Pancreas (tissue), 10 donors: ENCODE data around the gene MRM1. TPM values are rescaled to one million over a fixed set of nuclear protein-coding genes. Genes with fewer than 3 reads are reported as not detected.

Source experiments
- ATAC-seq, 4 donors: fragments of 200-7000 bp; cut with Tn5 transposase; one replicate each; pipeline versions ENCODE4 v1.8.0 to v1.9.1; 2020; ENCODE audit warnings: mild to moderate bottlenecking in 4 of 4, moderate library complexity in 4 of 4
- DNase-seq, 6 donors: peaks; one replicate each; pipeline ENCODE4 v3.0.0-alpha.2; 2020
- FAIRE-seq: peaks from 2 replicates; lab custom pipeline; 2012; peaks lifted over from hg19 to GRCh38; lab: Jason Lieb, UNC
- H3K27ac ChIP-seq, 4 donors: fragments of 200-600 bp; sonication (generic); 1 replicate in 3 of 4; 2 replicates in 1 of 4; pipeline versions ENCODE4 v1.5.0 to v1.8.0; 2020
- H3K27me3 ChIP-seq, 4 donors: fragments of 200-600 bp; one replicate each; pipeline ENCODE4 v1.8.0; 2021
- H3K36me3 ChIP-seq, 3 donors: fragments of 200-600 bp; sonication (generic) in 1 of 3; one replicate each; pipeline versions ENCODE4 v1.5.0 to v1.8.0; 2020 to 2021
- H3K4me1 ChIP-seq, 3 donors: fragments of 200-600 bp; one replicate each; pipeline ENCODE4 v1.8.0; 2021
- H3K4me3 ChIP-seq, 4 donors: fragments of 200-600 bp; sonication (generic) in 2 of 4; one replicate each; pipeline versions ENCODE4 v1.5.0 to v1.8.0; 2020 to 2021
- H3K9me3 ChIP-seq, 4 donors: fragments of 200-600 bp; one replicate each; pipeline ENCODE4 v1.8.0; 2021
- WGBS, 2 donors: extraction: QIAGEN DNeasy Blood & Tissue Kit; methylation state at CpG; one replicate each; pipeline ENCODE4 v1.1.7; 2013; 5-methylcytosine and 5-hydroxymethylcytosine counted together
- intact Hi-C, 3 donors: fragments of 100-400 bp; cut with DNase I; formaldehyde crosslinking; loops; one replicate each; pipeline versions ENCODE4 v1.11.1 to v1.14.2; 2022
- polyA plus RNA-seq, 2 donors: library from polyadenylated mRNA; stranded (reverse); fragments of 200-250 nt; gene quantifications; one replicate each; pipeline ENCODE4 v1.2.3, GENCODE V29; 2013
- total RNA-seq, 6 donors: library from RNA; stranded (reverse); fragmentation: NEBNext Ultra II Directional in 4 of 6; extraction: Animal tissue kit (Norgen Biotek cat#: 25700) in 4 of 6; gene quantifications; one replicate each; pipeline versions ENCODE4 v1.2.1 to v1.2.4, GENCODE V29; 2021 to 2023
- TF ChIP-seq, protein P1 (sequence below), 4 donors: fragments of 200-600 bp; sonication (generic) in 3 of 4; IDR thresholded peaks; one replicate each; pipeline versions ENCODE4 v1.5.0 to v1.8.0; 2021; ENCODE audit warnings: antibody characterized with exemption in 4 of 4
- donor health status: healthy with polysubstance abuse.
- donor health status: DM: no; HTN: no; CAD: no; lungs with moderate emphysema.
- donor health status: DM: no; HTN: no; CAD: no.
- donor health status: control.
- donor health status: control.
- donor health status: Bipolar disorder and iron deficiency.
- donor health status: DM: yes; HTN: yes; CAD: no.
- donor health status: DM: no; HTN: no; CAD: no.
- donor health status: DM: no; HTN: no; CAD: no.
- donor health status: DM: yes; HTN: yes; CAD: no.

MRM1 gene, protein sequence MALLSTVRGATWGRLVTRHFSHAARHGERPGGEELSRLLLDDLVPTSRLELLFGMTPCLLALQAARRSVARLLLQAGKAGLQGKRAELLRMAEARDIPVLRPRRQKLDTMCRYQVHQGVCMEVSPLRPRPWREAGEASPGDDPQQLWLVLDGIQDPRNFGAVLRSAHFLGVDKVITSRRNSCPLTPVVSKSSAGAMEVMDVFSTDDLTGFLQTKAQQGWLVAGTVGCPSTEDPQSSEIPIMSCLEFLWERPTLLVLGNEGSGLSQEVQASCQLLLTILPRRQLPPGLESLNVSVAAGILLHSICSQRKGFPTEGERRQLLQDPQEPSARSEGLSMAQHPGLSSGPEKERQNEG
- total RNA-seq (1 to 10 TPM; 2.5 to 5.0 (median 4.4) TPM), polyA plus RNA-seq (1 to 10 TPM; 5.0 to 7.5 TPM)

- Histone ChIP-seq H3K9me3 (no peaks in the 10 kb centered on the region), H3K36me3 (no peaks in the 10 kb centered on the region), H3K4me1 (peaks cover 0 to 15% (median 3%) of the 10 kb centered on the region in 3 donors), H3K27ac (peak within 1 kb of the TSS; percentile 56 to 82 (median 78)), H3K27me3 (no peaks in the 10 kb centered on the region), H3K4me3 (peak within 1 kb of the TSS; percentile 86 to 96 (median 92))
- TF ChIP-seq, protein P1, sequence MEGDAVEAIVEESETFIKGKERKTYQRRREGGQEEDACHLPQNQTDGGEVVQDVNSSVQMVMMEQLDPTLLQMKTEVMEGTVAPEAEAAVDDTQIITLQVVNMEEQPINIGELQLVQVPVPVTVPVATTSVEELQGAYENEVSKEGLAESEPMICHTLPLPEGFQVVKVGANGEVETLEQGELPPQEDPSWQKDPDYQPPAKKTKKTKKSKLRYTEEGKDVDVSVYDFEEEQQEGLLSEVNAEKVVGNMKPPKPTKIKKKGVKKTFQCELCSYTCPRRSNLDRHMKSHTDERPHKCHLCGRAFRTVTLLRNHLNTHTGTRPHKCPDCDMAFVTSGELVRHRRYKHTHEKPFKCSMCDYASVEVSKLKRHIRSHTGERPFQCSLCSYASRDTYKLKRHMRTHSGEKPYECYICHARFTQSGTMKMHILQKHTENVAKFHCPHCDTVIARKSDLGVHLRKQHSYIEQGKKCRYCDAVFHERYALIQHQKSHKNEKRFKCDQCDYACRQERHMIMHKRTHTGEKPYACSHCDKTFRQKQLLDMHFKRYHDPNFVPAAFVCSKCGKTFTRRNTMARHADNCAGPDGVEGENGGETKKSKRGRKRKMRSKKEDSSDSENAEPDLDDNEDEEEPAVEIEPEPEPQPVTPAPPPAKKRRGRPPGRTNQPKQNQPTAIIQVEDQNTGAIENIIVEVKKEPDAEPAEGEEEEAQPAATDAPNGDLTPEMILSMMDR (IDR thresholded peaks at IDR 0.05), result no peak
- WGBS, 2 donors, result 0 to 1% methylated on average over 50 to 60 of the region's 60 CpGs
- peak; percentile 94 to 99 (median 96) for DNase-seq
- ATAC-seq, result peak; percentile 94 to 97 (median 96)
- FAIRE-seq, result no peak
- intact Hi-C loops, result no loop called here
These were observed at the start of gene MRM1 for GRCh38 chr17:36601303-36602029. MRM1 (plus strand) TSS chr17:36601583; CDS start chr17:36601811, 228 bp downstream.

DNA sequence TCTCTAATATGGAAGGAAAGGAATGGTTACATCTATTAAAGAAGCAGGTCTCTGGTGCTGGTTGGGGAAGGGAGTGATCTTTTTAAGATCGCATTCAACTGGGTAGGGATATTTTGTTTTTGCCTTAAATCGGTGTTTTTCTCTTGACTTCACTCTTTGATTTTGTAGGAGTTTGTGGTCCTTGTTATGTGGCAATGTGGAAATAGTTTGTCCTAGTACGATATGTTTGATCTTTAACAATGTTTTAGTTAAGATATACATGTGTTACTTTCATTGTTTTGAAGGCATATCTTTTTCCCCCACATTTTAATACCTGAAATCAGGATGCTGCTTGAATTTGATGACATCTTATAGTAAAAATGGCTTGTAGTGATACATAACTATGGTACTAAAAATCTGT is 47.9 kb upstream of the MRM1 start:
- Histone ChIP-seq H3K4me1 (peaks cover 5 to 13% (median 10%) of the 10 kb centered on the region in 3 donors), H3K4me3 (no peak overlapping the region), H3K36me3 (peaks cover 0 to 22% (median 6%) of the 10 kb centered on the region in 3 donors), H3K27me3 (no peaks in the 10 kb centered on the region), H3K27ac (no peak overlapping the region), H3K9me3 (no peaks in the 10 kb centered on the region)
- FAIRE-seq (no peak), DNase-seq (no peak), ATAC-seq (no peak)
- WGBS, 2 donors, result 72 to 75% methylated on average over 3 of the region's 3 CpGs
- intact Hi-C loops, result no loop called here
- TF ChIP-seq, protein P1 (IDR thresholded peaks at IDR 0.05), result no peak

GRCh38 chr17:36566081-36566480 is 35.3 kb upstream of the MRM1 start:
- TF ChIP-seq, protein P1 (IDR thresholded peaks at IDR 0.05), result no peak
- Histone ChIP-seq H3K4me3 (no peak overlapping the region), H3K4me1 (no peaks in the 10 kb centered on the region), H3K36me3 (peaks cover 0 to 56% (median 11%) of the 10 kb centered on the region in 3 donors), H3K27me3 (no peaks in the 10 kb centered on the region), H3K27ac (no peak overlapping the region), H3K9me3 (no peaks in the 10 kb centered on the region)
- ATAC-seq (no peak), FAIRE-seq (no peak), DNase-seq (no peak)
- WGBS, 2 donors, result 97 to 99% methylated on average over 4 of the region's 4 CpGs
- intact Hi-C loops, result no loop called here

- no peak overlapping the region for H3K4me3 ChIP-seq
- no peak overlapping the region for H3K27ac ChIP-seq
- H3K36me3 ChIP-seq, result peaks cover 0 to 28% (median 11%) of the 10 kb centered on the region in 3 donors
- H3K27me3 ChIP-seq, result no peaks in the 10 kb centered on the region
- intact Hi-C loops, result no loop called here
- ATAC-seq (no peak), DNase-seq (no peak), FAIRE-seq (no peak)
- TF ChIP-seq, protein P1 (IDR thresholded peaks at IDR 0.05), result no peak
- H3K4me1 ChIP-seq, result no peaks in the 10 kb centered on the region
- no peaks in the 10 kb centered on the region for H3K9me3 ChIP-seq
- WGBS, 2 donors, result 94 to 97% methylated on average over 12 of the region's 12 CpGs
These were observed 26.4 kb upstream of the MRM1 start for GRCh38 chr17:36575028-36575427.
